IMR-90 (cell line): Measurements from ENCODE around the gene NPTX1. TPM values are rescaled to one million over a fixed set of nuclear protein-coding genes. Genes with fewer than 3 reads are reported as not detected.

Source experiments
- ATAC-seq: fragments of 200-7000 bp; cut with Tn5 transposase; 2 replicates; pipeline ENCODE4 v1.9.1; 2020; ENCODE audit warnings: low read depth, mild to moderate bottlenecking, moderate library complexity
- BruUV-seq: library from RNA; stranded (reverse); fragments of 400-500 nt; replicated peaks from 2 replicates; lab custom pipeline; 2021; lab: Mats Ljungman, UMichigan
- CTCF ChIA-PET: fragments of 300-600 bp; formaldehyde crosslinking; extraction: SDS; loops from one replicate; lab custom pipeline; 2021; ENCODE audit warnings: antibody characterized with exemption; lab: Yijun Ruan, JAX
- POLR2A ChIA-PET: fragments of 300-600 bp; sonication (Branson Sonifier 250); formaldehyde crosslinking; loops from one replicate; lab custom pipeline; 2022; ENCODE audit warnings: antibody characterized with exemption; ENCODE audit not compliant: unreplicated experiment; lab: Charles Lee
- DNase-seq: peaks from one replicate; pipeline ENCODE4 v3.0.0; 2013
- H2AFZ ChIP-seq: replicated peaks from 2 replicates; pipeline ENCODE3; 2013; ENCODE audit warnings: low read length, mild to moderate bottlenecking; ENCODE audit not compliant: poor library complexity
- H2AK5ac ChIP-seq: 2 replicates; pipeline ENCODE4 v1.6.1; 2013; ENCODE audit warnings: low read depth, low read length, inconsistent platforms
- H2AK9ac ChIP-seq: replicated peaks from 2 replicates; pipeline ENCODE3; 2013; ENCODE audit warnings: mild to moderate bottlenecking, low read depth, low read length, moderate library complexity; ENCODE audit not compliant: poor library complexity
- H2BK120ac ChIP-seq: 2 replicates; pipeline ENCODE4 v1.6.1; 2013; ENCODE audit warnings: low read depth, low read length, inconsistent platforms
- H2BK15ac ChIP-seq: 3 replicates; pipeline ENCODE4 v1.6.1; 2013; ENCODE audit warnings: low read depth, low read length, inconsistent platforms
- H2BK20ac ChIP-seq: 2 replicates; pipeline ENCODE4 v1.6.1; 2013; ENCODE audit warnings: low read depth, mild to moderate bottlenecking, inconsistent platforms, low read length, moderate library complexity
- H2BK5ac ChIP-seq: 2 replicates; pipeline ENCODE4 v1.6.1; 2013; ENCODE audit warnings: mild to moderate bottlenecking, low read depth, low read length, inconsistent platforms; ENCODE audit not compliant: poor library complexity, severe bottlenecking
- H3K14ac ChIP-seq: replicated peaks from 2 replicates; pipeline ENCODE4 v1.6.1; 2013; ENCODE audit warnings: low read depth, low read length, inconsistent platforms
- H3K18ac ChIP-seq: 2 replicates; pipeline ENCODE4 v1.6.1; 2013; ENCODE audit warnings: low read depth, low read length, control low read depth
- H3K23ac ChIP-seq: 2 replicates; pipeline ENCODE4 v1.6.1; 2013; ENCODE audit warnings: low read depth, low read length, inconsistent platforms
- H3K27ac ChIP-seq: 2 replicates; pipeline ENCODE4 v1.5.1; 2013; ENCODE audit warnings: mild to moderate bottlenecking, control low read depth, low read length; ENCODE audit not compliant: insufficient read depth
- H3K27me3 ChIP-seq: 2 replicates; pipeline ENCODE4 v1.6.1; 2013; ENCODE audit warnings: low read length; ENCODE audit not compliant: control insufficient read depth, insufficient read depth
- H3K36me3 ChIP-seq: 2 replicates; pipeline ENCODE4 v1.6.1; 2013; ENCODE audit warnings: low read length, mixed read lengths; ENCODE audit not compliant: control insufficient read depth, insufficient read depth
- H3K4ac ChIP-seq: 2 replicates; pipeline ENCODE4 v1.6.1; 2013; ENCODE audit warnings: low read depth, low read length, inconsistent platforms
- H3K4me1 ChIP-seq: 2 replicates; pipeline ENCODE4 v1.6.1; 2013; ENCODE audit warnings: low read length, mixed read lengths; ENCODE audit not compliant: control insufficient read depth, insufficient read depth
- H3K4me2 ChIP-seq: 2 replicates; pipeline ENCODE4 v1.6.1; 2013; ENCODE audit warnings: low read depth, mild to moderate bottlenecking, control low read depth, low read length, moderate library complexity
- H3K4me3 ChIP-seq: 2 replicates; pipeline ENCODE4 v1.5.1; 2013; ENCODE audit warnings: low read depth, mild to moderate bottlenecking, control low read depth, low read length, moderate library complexity; ENCODE audit not compliant: insufficient read depth
- H3K56ac ChIP-seq: 2 replicates; pipeline ENCODE4 v1.6.1; 2013; ENCODE audit warnings: low read length, inconsistent platforms; ENCODE audit not compliant: insufficient read depth; ENCODE audit errors: extremely low read depth
- H3K79me1 ChIP-seq, 2 experiments: 2 replicates each; pipeline ENCODE4 v1.6.1; 2013; ENCODE audit warnings: low read length in 2 of 2, inconsistent platforms in 1 of 2, low read depth in 1 of 2
- H3K9ac ChIP-seq: 2 replicates; pipeline ENCODE4 v1.6.1; 2013; ENCODE audit warnings: low read depth, low read length, control low read depth
- H3K9me1 ChIP-seq: 2 replicates; pipeline ENCODE4 v1.6.1; 2013; ENCODE audit warnings: low read length, inconsistent platforms; ENCODE audit not compliant: insufficient read depth
- H3K9me3 ChIP-seq: 2 replicates; pipeline ENCODE4 v1.6.1; 2013; ENCODE audit warnings: low read length; ENCODE audit not compliant: control insufficient read depth, insufficient read depth
- H4K20me1 ChIP-seq: 2 replicates; pipeline ENCODE4 v1.6.1; 2013; ENCODE audit warnings: low read length, inconsistent platforms; ENCODE audit not compliant: insufficient read depth
- H4K5ac ChIP-seq: 2 replicates; pipeline ENCODE4 v1.6.1; 2013; ENCODE audit warnings: mild to moderate bottlenecking, low read depth, low read length, control low read depth
- H4K8ac ChIP-seq, 2 experiments: 2 replicates each; pipeline ENCODE4 v1.6.1; 2013; ENCODE audit warnings: low read depth in 2 of 2, low read length in 2 of 2, control low read depth in 1 of 2, inconsistent platforms in 1 of 2
- H4K91ac ChIP-seq: 2 replicates; pipeline ENCODE4 v1.6.1; 2013; ENCODE audit warnings: low read depth, low read length, inconsistent platforms; ENCODE audit not compliant: insufficient read depth
- BHLHE40 ChIP-seq: fragments of 150-350 bp; IDR thresholded peaks from 2 replicates; pipeline ENCODE4 v1.6.1; 2016; ENCODE audit warnings: mild to moderate bottlenecking, low read depth, low read length
- CEBPB ChIP-seq: IDR thresholded peaks from 2 replicates; pipeline ENCODE4 v1.6.1; 2012; ENCODE audit warnings: low read depth, low read length, improper control_type of control experiment
- CHD1 ChIP-seq: IDR thresholded peaks from 2 replicates; pipeline ENCODE4 v1.6.1; 2012; ENCODE audit warnings: low read depth, low read length, improper control_type of control experiment
- FOS ChIP-seq: fragments of 150-350 bp; IDR thresholded peaks from 2 replicates; pipeline ENCODE4 v1.6.1; 2016; ENCODE audit warnings: low read depth, low read length
- MAFK ChIP-seq: IDR thresholded peaks from 2 replicates; pipeline ENCODE4 v1.6.1; 2012; ENCODE audit warnings: low read depth, low read length, improper control_type of control experiment
- MAZ ChIP-seq: IDR thresholded peaks from 2 replicates; pipeline ENCODE4 v1.6.1; 2012; ENCODE audit warnings: low read depth, mild to moderate bottlenecking, low read length, improper control_type of control experiment, moderate library complexity, borderline replicate concordance
- MXI1 ChIP-seq: IDR thresholded peaks from 2 replicates; pipeline ENCODE4 v1.6.1; 2012; ENCODE audit warnings: low read depth, mild to moderate bottlenecking, low read length, moderate library complexity, borderline replicate concordance
- NFE2L2 ChIP-seq: fragments of 150-350 bp; IDR thresholded peaks from 2 replicates; pipeline ENCODE4 v1.6.1; 2016; ENCODE audit warnings: low read depth, mild to moderate bottlenecking, low read length
- POLR2A ChIP-seq: IDR thresholded peaks from 2 replicates; pipeline ENCODE4 v1.6.1; 2012; ENCODE audit warnings: mild to moderate bottlenecking, low read depth, low read length
- RAD21 ChIP-seq: IDR thresholded peaks from 2 replicates; pipeline ENCODE4 v1.6.1; 2012; ENCODE audit warnings: low read length, improper control_type of control experiment
- RCOR1 ChIP-seq: IDR thresholded peaks from 2 replicates; pipeline ENCODE4 v1.6.1; 2012; ENCODE audit warnings: mild to moderate bottlenecking, low read length, improper control_type of control experiment; ENCODE audit not compliant: insufficient replicate concordance
- RFX5 ChIP-seq: IDR thresholded peaks from 2 replicates; pipeline ENCODE4 v1.8.0; 2012; ENCODE audit warnings: low read depth, mild to moderate bottlenecking, low read length, moderate library complexity
- SMC3 ChIP-seq: fragments of 150-350 bp; IDR thresholded peaks from 2 replicates; pipeline ENCODE4 v1.6.1; 2016; ENCODE audit warnings: low read depth, mild to moderate bottlenecking, antibody characterized with exemption, low read length, moderate library complexity
- WGBS, 2 experiments: methylation state at CpG; one replicate each; pipeline versions ENCODE4 v1.1.5 to v1.1.7; 2013; ENCODE audit warnings: missing lambda C conversion rate in 2 of 2; ENCODE audit not compliant: insufficient read length in 1 of 2; ENCODE audit errors: extremely low coverage in 2 of 2; 5-methylcytosine and 5-hydroxymethylcytosine counted together
- dilution Hi-C: fragments of 300-500 bp; cut with HindIII; formaldehyde crosslinking; loops from one replicate; pipeline ENCODE4 v1.14.3; 2018; ENCODE audit warnings: low sequenced_read_pairs; ENCODE audit not compliant: unreplicated experiment
- in situ Hi-C: fragments of 300-500 bp; cut with MboI; formaldehyde crosslinking; loops from 3 replicates; pipeline ENCODE4 v1.14.3; 2019; ENCODE audit warnings: low sequenced_read_pairs, inconsistent platforms, mixed read lengths
- intact Hi-C: fragments of 100-400 bp; cut with micrococcal nuclease; formaldehyde crosslinking; loops from 2 replicates; pipeline ENCODE4 v1.10.0; 2022
- polyA plus RNA-seq, 3 experiments: library from polyadenylated mRNA; depleted of rRNA; stranded (reverse); fragments of >200 nt; gene quantifications; 2 replicates each; pipeline ENCODE4 v1.2.3, GENCODE V29; 2012; ENCODE audit warnings: low replicate concordance in 1 of 3
- total RNA-seq: library from RNA; depleted of rRNA; stranded (reverse); fragments of >200 nt; gene quantifications from 2 replicates; pipeline ENCODE4 v1.2.3, GENCODE V29; 2012
- TF ChIP-seq, protein P1 (sequence below): conservative IDR thresholded peaks from 2 replicates; pipeline ENCODE4 v1.5.1; 2012; ENCODE audit warnings: mild to moderate bottlenecking, low read depth, low read length, improper control_type of control experiment
- TF ChIP-seq, protein P2 (sequence below): fragments of 150-350 bp; IDR thresholded peaks from 2 replicates; pipeline ENCODE4 v1.6.1; 2017; ENCODE audit warnings: mild to moderate bottlenecking, antibody characterized with exemption, low read length, low read depth
- TF ChIP-seq, protein P3 (sequence below): fragments of 150-350 bp; IDR thresholded peaks from 2 replicates; pipeline ENCODE4 v1.6.1; 2016; ENCODE audit warnings: low read depth, mild to moderate bottlenecking, low read length, moderate library complexity, borderline replicate concordance

NPTX1 gene
- total and polyA plus RNA-seq, 2 of the 4 experiments (the other 2 are of a cell fraction), result 20.8 to 39.5 TPM

DNA sequence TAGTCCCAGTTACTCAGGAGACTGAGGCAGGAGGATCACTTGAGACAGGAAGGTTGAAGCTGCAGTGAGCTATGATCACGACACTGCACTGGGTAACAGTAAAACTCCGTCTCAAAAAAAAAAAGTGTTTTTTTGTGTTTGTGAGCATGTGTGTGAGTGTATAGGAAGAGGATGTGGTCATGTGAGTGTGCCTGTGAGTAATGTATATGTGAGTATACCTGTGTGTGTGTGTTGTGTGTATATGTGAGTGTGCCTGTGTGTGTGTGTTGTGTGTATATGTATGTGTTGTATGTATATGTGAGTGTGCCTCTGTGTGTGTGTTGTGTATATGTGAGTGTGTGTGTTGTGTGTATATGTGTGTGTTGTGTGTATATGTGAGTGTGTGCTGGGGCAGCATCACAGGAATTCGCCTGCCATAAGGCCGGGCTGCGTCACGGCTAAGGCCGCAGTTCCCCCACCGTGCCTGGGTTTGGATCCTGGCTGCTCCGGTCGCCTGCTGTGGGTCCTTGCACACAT, 21.4 kb upstream of the NPTX1 start:
- no peak overlapping the region for H3K4me3 ChIP-seq
- no peak overlapping the region for H2BK15ac ChIP-seq
- H3K4ac ChIP-seq, result peak overlapping the region; percentile 25; the same call in 1 of the 2 replicates
- H4K20me1 ChIP-seq, result no peaks in the 10 kb centered on the region
- TF ChIP-seq CHD1 (no peak), MAFK (no peak), MAZ (no peak), RAD21 (no peak), RFX5 (no peak), POLR2A (no peak), BHLHE40 (no peak), SMC3 (no peak), CEBPB (no peak), RCOR1 (no peak), MXI1 (no peak), FOS (no peak), NFE2L2 (no peak)
- TF ChIP-seq, protein P1, sequence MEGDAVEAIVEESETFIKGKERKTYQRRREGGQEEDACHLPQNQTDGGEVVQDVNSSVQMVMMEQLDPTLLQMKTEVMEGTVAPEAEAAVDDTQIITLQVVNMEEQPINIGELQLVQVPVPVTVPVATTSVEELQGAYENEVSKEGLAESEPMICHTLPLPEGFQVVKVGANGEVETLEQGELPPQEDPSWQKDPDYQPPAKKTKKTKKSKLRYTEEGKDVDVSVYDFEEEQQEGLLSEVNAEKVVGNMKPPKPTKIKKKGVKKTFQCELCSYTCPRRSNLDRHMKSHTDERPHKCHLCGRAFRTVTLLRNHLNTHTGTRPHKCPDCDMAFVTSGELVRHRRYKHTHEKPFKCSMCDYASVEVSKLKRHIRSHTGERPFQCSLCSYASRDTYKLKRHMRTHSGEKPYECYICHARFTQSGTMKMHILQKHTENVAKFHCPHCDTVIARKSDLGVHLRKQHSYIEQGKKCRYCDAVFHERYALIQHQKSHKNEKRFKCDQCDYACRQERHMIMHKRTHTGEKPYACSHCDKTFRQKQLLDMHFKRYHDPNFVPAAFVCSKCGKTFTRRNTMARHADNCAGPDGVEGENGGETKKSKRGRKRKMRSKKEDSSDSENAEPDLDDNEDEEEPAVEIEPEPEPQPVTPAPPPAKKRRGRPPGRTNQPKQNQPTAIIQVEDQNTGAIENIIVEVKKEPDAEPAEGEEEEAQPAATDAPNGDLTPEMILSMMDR, result no peak
- TF ChIP-seq, protein P2, sequence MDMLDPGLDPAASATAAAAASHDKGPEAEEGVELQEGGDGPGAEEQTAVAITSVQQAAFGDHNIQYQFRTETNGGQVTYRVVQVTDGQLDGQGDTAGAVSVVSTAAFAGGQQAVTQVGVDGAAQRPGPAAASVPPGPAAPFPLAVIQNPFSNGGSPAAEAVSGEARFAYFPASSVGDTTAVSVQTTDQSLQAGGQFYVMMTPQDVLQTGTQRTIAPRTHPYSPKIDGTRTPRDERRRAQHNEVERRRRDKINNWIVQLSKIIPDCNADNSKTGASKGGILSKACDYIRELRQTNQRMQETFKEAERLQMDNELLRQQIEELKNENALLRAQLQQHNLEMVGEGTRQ, result no peak
- TF ChIP-seq, protein P3, sequence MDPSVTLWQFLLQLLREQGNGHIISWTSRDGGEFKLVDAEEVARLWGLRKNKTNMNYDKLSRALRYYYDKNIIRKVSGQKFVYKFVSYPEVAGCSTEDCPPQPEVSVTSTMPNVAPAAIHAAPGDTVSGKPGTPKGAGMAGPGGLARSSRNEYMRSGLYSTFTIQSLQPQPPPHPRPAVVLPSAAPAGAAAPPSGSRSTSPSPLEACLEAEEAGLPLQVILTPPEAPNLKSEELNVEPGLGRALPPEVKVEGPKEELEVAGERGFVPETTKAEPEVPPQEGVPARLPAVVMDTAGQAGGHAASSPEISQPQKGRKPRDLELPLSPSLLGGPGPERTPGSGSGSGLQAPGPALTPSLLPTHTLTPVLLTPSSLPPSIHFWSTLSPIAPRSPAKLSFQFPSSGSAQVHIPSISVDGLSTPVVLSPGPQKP, result no peak
- no TSS peak for BruUV-seq
- peak overlapping the region; percentile 38 to 61; a peak in 1 of 4 replicates for H4K8ac ChIP-seq
- no peak overlapping the region for H2BK20ac ChIP-seq
- H3K9me3 ChIP-seq, result no peaks in the 10 kb centered on the region
- ATAC-seq, result no peak
- H3K79me1 ChIP-seq, result no peaks in the 10 kb centered on the region
- DNase-seq, result no peak
- no peak overlapping the region for H3K18ac ChIP-seq
- no peak overlapping the region for H3K56ac ChIP-seq
- H3K14ac ChIP-seq, result peak overlapping the region; percentile 45; the same call in 1 of the 2 replicates
- H3K23ac ChIP-seq, result no peak overlapping the region
- dilution Hi-C loops, result no loop called here
- no peak overlapping the region for H2AK9ac ChIP-seq
- no peak overlapping the region for H3K9ac ChIP-seq
- no peak overlapping the region for H4K5ac ChIP-seq
- peak overlapping the region; percentile 83 for H2BK5ac ChIP-seq
- peaks cover 13% of the 10 kb centered on the region for H3K4me1 ChIP-seq
- no peaks in the 10 kb centered on the region for H3K9me1 ChIP-seq
- H2AFZ ChIP-seq, result peak overlapping the region; percentile 85
- no peak overlapping the region for H3K4me2 ChIP-seq
- no peaks in the 10 kb centered on the region for H3K36me3 ChIP-seq
- H2BK120ac ChIP-seq, result no peak overlapping the region
- no peak overlapping the region; the same call in 1 of the 2 replicates for H4K91ac ChIP-seq
- in situ Hi-C loops, result no loop called here
- H2AK5ac ChIP-seq, result peak overlapping the region; percentile 75; the same call in 1 of the 2 replicates
- CTCF ChIA-PET, result no interaction called here
- POLR2A ChIA-PET, result no interaction called here
- H3K27me3 ChIP-seq, result peaks cover 6% of the 10 kb centered on the region; the same call in 1 of the 2 replicates
- H3K27ac ChIP-seq, result no peak overlapping the region
- WGBS, 2 experiments, result 83% methylated on average over 1 of the region's 10 CpGs; no CpG with 5 or more reads in 1 of the 2 experiments
- intact Hi-C loops, result no loop called here
